ENCODE measurements around the gene HBG1.

GRCh38 chr11:5276697-5277096 lies 27.0 kb upstream of the HBG1 start:
- TF ChIP-seq CTCF (IDR thresholded peaks at IDR 0.05) (no peak), POLR2AphosphoS5 (IDR thresholded peaks at IDR 0.05; ENCODE audit: low read depth, low read length) (no peak), SIN3A (IDR thresholded peaks at IDR 0.05; ENCODE audit: borderline replicate concordance, insufficient read depth, low read depth, low read length) (no peak), REST (IDR thresholded peaks at IDR 0.05; ENCODE audit: insufficient read depth in 1 of 2, low read depth in 2 of 2, low read length in 1 of 2) (no peak), TCF7L2 (IDR thresholded peaks at IDR 0.05; ENCODE audit: low read depth, low read length) (no peak)
